Esophagus (tissue), 2 donors: ENCODE data around the gene SLC9A6. TPM values are rescaled to one million over a fixed set of nuclear protein-coding genes. Genes with fewer than 3 reads are reported as not detected.
"Not testable (repeated sequence)": the region's sequence is repeated elsewhere in the genome, so short reads cannot be mapped to it uniquely, and the experiment has no call there.

Experiments used
- H3K27ac ChIP-seq, 2 donors: one replicate each; pipeline ENCODE4 v1.5.1; 2013; ENCODE audit warnings: low read depth in 2 of 2, mild to moderate bottlenecking in 2 of 2, inconsistent platforms in 1 of 2, low read length in 1 of 2, moderate library complexity in 1 of 2
- H3K27me3 ChIP-seq, 2 donors: one replicate each; pipeline ENCODE4 v1.6.1; 2013; ENCODE audit warnings: low read length in 2 of 2, control low read depth in 1 of 2, mild to moderate bottlenecking in 1 of 2; ENCODE audit not compliant: insufficient read depth in 2 of 2, control insufficient read depth in 1 of 2
- H3K36me3 ChIP-seq, 2 donors: one replicate each; pipeline ENCODE4 v1.6.1; 2013; ENCODE audit warnings: low read length in 1 of 2; ENCODE audit not compliant: control insufficient read depth in 2 of 2, insufficient read depth in 2 of 2
- H3K4me1 ChIP-seq, 2 donors: one replicate each; pipeline ENCODE4 v1.6.1; 2013; ENCODE audit warnings: low read length in 1 of 2; ENCODE audit not compliant: control insufficient read depth in 2 of 2, insufficient read depth in 2 of 2
- H3K4me3 ChIP-seq, 2 donors: one replicate each; pipeline ENCODE4 v1.5.1; 2013; ENCODE audit warnings: low read length in 2 of 2, mild to moderate bottlenecking in 2 of 2, low read depth in 1 of 2, moderate library complexity in 1 of 2
- H3K9me3 ChIP-seq, 2 donors: one replicate each; pipeline ENCODE4 v1.6.1; 2013; ENCODE audit warnings: mild to moderate bottlenecking in 2 of 2, low read depth in 1 of 2, low read length in 1 of 2, moderate library complexity in 1 of 2; ENCODE audit not compliant: control insufficient read depth in 2 of 2, insufficient read depth in 1 of 2
- WGBS, 2 donors: extraction: QIAGEN DNeasy Blood & Tissue Kit; methylation state at CpG; one replicate each; pipeline ENCODE4 v1.1.7; 2013; 5-methylcytosine and 5-hydroxymethylcytosine counted together
- polyA plus RNA-seq, 2 donors: library from polyadenylated mRNA; stranded (reverse); fragments of 200-250 nt; gene quantifications; one replicate each; pipeline ENCODE4 v1.2.3, GENCODE V29; 2013
- donor health status: healthy with polysubstance abuse.
- donor health status: Bipolar disorder and iron deficiency.

The SLC9A6 gene
- polyA plus RNA-seq, 2 donors = 6.6 to 7.2 TPM

GRCh38 chrX:136067097-136067496 lies 81.9 kb downstream of the SLC9A6 start:
- no peak overlapping the region for H3K4me3 ChIP-seq
- no peaks in the 10 kb centered on the region for H3K4me1 ChIP-seq
- peaks cover 0 to 8% of the 10 kb centered on the region in 2 donors for H3K27me3 ChIP-seq
- WGBS, 2 donors = 51 to 61% methylated on average over 5 of the region's 5 CpGs
- H3K36me3 ChIP-seq = no peaks in the 10 kb centered on the region
- no peaks in the 10 kb centered on the region for H3K9me3 ChIP-seq
- peak overlapping the region in 1 of 2 donors; percentile 24 for H3K27ac ChIP-seq

- Histone ChIP-seq H3K4me3 (no peak overlapping the region), H3K27me3 (peaks cover 0 to 4% of the 10 kb centered on the region in 2 donors), H3K27ac (no peak overlapping the region), H3K4me1 (no peaks in the 10 kb centered on the region), H3K9me3 (no peaks in the 10 kb centered on the region), H3K36me3 (no peaks in the 10 kb centered on the region)
- WGBS, 2 donors = 42 to 56% methylated on average over 7 of the region's 7 CpGs
Measured at GRCh38 chrX:136067966-136068365, 82.7 kb downstream of the SLC9A6 start.

- H3K27ac ChIP-seq = no peak overlapping the region
- H3K4me3 ChIP-seq = no peak overlapping the region
- H3K9me3 ChIP-seq = no peaks in the 10 kb centered on the region
Measured at GRCh38 chrX:136076942-136077341, 91.7 kb downstream of the SLC9A6 start.

GRCh38 chrX:136080766-136081165 lies 95.5 kb downstream of the SLC9A6 start:
- Histone ChIP-seq H3K27me3 (peaks cover 0 to 4% of the 10 kb centered on the region in 2 donors), H3K27ac (no peak overlapping the region), H3K4me1 (no peaks in the 10 kb centered on the region), H3K4me3 (no peak overlapping the region), H3K9me3 (no peaks in the 10 kb centered on the region), H3K36me3 (no peaks in the 10 kb centered on the region)

More at GRCh38 chrX:136076942-136077341, 91.7 kb downstream of the SLC9A6 start:
- Histone ChIP-seq H3K4me1 (no peaks in the 10 kb centered on the region), H3K36me3 (no peaks in the 10 kb centered on the region), H3K27me3 (peaks cover 0 to 4% of the 10 kb centered on the region in 2 donors)
- 51 to 65% methylated on average over 5 of the region's 5 CpGs for WGBS, 2 donors

- H3K36me3 ChIP-seq = no peaks in the 10 kb centered on the region
- H3K9me3 ChIP-seq = no peaks in the 10 kb centered on the region
- H3K4me3 ChIP-seq = no peak overlapping the region
- WGBS, 2 donors = 82 to 97% methylated on average over 2 of the region's 2 CpGs
- H3K4me1 ChIP-seq = no peaks in the 10 kb centered on the region
- H3K27me3 ChIP-seq = no peaks in the 10 kb centered on the region
- no peak overlapping the region for H3K27ac ChIP-seq
Measured at GRCh38 chrX:136086521-136086920, 101.3 kb downstream of the SLC9A6 start.

GRCh38 chrX:136091898-136092297 lies 106.7 kb downstream of the SLC9A6 start:
- H3K4me1 ChIP-seq, H3K9me3 ChIP-seq, H3K27ac ChIP-seq, H3K4me3 ChIP-seq, H3K36me3 ChIP-seq, H3K27me3 ChIP-seq: not testable (repeated sequence)
- WGBS, 2 donors = 95 to 98% methylated on average over 6 of the region's 6 CpGs

GRCh38 chrX:136094962-136095361 lies 109.7 kb downstream of the SLC9A6 start:
- H3K27me3 ChIP-seq = no peaks in the 10 kb centered on the region
- no peak overlapping the region for H3K27ac ChIP-seq
- H3K9me3 ChIP-seq = peaks cover 0 to 3% of the 10 kb centered on the region in 2 donors
- H3K36me3 ChIP-seq = no peaks in the 10 kb centered on the region
- no peaks in the 10 kb centered on the region for H3K4me1 ChIP-seq
- H3K4me3 ChIP-seq = no peak overlapping the region
- 69 to 80% methylated on average over 3 of the region's 3 CpGs for WGBS, 2 donors

Other genes with a start within 250 kb of the SLC9A6 start
- gene CT45A3, start 217.2 kb upstream of the SLC9A6 start, polyA plus RNA-seq = not detected
- not detected for gene CT45A5, start 199.9 kb upstream of the SLC9A6 start, polyA plus RNA-seq
- gene CT45A6, start 182.6 kb upstream of the SLC9A6 start, polyA plus RNA-seq = not detected
- gene CT45A2, start 165.4 kb upstream of the SLC9A6 start, polyA plus RNA-seq = not detected
- gene CT45A7, start 148.2 kb upstream of the SLC9A6 start, polyA plus RNA-seq = not detected
- gene CT45A8, start 130.9 kb upstream of the SLC9A6 start, polyA plus RNA-seq = not detected
- not detected for gene CT45A9, start 113.6 kb upstream of the SLC9A6 start, polyA plus RNA-seq
- not detected for gene CT45A10, start 92.0 kb upstream of the SLC9A6 start, polyA plus RNA-seq
- not detected for gene SAGE1, start 91.7 kb upstream of the SLC9A6 start, polyA plus RNA-seq
- gene MMGT1, start 11.4 kb upstream of the SLC9A6 start, polyA plus RNA-seq = 1 to 10 TPM; 1.5 to 7.5 TPM
- gene FHL1, start 162.1 kb downstream of the SLC9A6 start, polyA plus RNA-seq = 100 to 1,000 TPM in 1 of 2 donors, 10 to 100 TPM in 1; 70.7 to 127 TPM